Measurements from ENCODE around the gene RNPS1. TPM values are rescaled to one million over a fixed set of nuclear protein-coding genes. Genes with fewer than 3 reads are reported as not detected.
A peak's percentile ranks its signal among the peaks of the same experiment; 100 is the strongest.

RNPS1 gene
- total and polyA plus RNA-seq, 9 of the 15 experiments (the other 6 are each of a cell fraction or from before 2014, with no cell fraction given), result 44.9 to 338 (median 202) TPM

DNA sequence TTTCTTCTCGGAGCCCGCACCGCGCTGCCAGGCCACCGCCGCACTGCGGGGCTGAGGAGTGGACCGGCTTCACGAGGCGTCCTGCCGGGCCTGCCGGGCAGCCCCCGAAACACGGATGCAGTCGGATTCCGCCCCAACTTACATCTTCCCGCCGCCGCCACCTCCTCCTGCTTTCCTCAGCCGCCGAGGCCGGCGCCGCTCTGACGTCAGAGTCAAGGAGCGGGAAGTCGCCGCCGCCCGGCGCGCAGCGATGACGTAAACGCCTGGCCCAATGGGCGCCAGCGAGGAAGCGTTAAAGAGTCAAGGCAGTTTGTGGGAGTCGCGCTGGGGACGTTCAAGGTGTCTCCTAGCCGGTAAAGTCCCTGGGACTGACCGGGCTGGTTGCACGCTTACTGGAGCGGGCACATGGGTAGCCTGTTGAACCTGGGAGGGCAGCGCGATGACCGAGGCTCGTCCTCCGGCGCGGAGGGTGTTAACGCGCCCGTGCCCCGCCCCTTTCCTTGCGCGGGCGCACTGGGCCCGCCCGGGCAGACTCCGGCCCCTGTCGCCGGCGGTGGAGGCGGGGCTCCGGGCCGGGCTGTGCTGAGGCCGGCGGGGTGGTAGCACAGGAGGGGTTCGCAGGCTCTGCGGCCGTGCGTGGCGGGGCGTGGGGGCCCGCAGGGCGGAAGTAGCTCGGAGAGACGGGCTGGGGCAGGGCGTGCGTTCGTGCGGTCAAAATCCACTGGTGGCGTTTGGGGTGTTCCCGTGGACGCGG lies at the start of gene RNPS1 (continued):
- TF ChIP-seq, protein P1, sequence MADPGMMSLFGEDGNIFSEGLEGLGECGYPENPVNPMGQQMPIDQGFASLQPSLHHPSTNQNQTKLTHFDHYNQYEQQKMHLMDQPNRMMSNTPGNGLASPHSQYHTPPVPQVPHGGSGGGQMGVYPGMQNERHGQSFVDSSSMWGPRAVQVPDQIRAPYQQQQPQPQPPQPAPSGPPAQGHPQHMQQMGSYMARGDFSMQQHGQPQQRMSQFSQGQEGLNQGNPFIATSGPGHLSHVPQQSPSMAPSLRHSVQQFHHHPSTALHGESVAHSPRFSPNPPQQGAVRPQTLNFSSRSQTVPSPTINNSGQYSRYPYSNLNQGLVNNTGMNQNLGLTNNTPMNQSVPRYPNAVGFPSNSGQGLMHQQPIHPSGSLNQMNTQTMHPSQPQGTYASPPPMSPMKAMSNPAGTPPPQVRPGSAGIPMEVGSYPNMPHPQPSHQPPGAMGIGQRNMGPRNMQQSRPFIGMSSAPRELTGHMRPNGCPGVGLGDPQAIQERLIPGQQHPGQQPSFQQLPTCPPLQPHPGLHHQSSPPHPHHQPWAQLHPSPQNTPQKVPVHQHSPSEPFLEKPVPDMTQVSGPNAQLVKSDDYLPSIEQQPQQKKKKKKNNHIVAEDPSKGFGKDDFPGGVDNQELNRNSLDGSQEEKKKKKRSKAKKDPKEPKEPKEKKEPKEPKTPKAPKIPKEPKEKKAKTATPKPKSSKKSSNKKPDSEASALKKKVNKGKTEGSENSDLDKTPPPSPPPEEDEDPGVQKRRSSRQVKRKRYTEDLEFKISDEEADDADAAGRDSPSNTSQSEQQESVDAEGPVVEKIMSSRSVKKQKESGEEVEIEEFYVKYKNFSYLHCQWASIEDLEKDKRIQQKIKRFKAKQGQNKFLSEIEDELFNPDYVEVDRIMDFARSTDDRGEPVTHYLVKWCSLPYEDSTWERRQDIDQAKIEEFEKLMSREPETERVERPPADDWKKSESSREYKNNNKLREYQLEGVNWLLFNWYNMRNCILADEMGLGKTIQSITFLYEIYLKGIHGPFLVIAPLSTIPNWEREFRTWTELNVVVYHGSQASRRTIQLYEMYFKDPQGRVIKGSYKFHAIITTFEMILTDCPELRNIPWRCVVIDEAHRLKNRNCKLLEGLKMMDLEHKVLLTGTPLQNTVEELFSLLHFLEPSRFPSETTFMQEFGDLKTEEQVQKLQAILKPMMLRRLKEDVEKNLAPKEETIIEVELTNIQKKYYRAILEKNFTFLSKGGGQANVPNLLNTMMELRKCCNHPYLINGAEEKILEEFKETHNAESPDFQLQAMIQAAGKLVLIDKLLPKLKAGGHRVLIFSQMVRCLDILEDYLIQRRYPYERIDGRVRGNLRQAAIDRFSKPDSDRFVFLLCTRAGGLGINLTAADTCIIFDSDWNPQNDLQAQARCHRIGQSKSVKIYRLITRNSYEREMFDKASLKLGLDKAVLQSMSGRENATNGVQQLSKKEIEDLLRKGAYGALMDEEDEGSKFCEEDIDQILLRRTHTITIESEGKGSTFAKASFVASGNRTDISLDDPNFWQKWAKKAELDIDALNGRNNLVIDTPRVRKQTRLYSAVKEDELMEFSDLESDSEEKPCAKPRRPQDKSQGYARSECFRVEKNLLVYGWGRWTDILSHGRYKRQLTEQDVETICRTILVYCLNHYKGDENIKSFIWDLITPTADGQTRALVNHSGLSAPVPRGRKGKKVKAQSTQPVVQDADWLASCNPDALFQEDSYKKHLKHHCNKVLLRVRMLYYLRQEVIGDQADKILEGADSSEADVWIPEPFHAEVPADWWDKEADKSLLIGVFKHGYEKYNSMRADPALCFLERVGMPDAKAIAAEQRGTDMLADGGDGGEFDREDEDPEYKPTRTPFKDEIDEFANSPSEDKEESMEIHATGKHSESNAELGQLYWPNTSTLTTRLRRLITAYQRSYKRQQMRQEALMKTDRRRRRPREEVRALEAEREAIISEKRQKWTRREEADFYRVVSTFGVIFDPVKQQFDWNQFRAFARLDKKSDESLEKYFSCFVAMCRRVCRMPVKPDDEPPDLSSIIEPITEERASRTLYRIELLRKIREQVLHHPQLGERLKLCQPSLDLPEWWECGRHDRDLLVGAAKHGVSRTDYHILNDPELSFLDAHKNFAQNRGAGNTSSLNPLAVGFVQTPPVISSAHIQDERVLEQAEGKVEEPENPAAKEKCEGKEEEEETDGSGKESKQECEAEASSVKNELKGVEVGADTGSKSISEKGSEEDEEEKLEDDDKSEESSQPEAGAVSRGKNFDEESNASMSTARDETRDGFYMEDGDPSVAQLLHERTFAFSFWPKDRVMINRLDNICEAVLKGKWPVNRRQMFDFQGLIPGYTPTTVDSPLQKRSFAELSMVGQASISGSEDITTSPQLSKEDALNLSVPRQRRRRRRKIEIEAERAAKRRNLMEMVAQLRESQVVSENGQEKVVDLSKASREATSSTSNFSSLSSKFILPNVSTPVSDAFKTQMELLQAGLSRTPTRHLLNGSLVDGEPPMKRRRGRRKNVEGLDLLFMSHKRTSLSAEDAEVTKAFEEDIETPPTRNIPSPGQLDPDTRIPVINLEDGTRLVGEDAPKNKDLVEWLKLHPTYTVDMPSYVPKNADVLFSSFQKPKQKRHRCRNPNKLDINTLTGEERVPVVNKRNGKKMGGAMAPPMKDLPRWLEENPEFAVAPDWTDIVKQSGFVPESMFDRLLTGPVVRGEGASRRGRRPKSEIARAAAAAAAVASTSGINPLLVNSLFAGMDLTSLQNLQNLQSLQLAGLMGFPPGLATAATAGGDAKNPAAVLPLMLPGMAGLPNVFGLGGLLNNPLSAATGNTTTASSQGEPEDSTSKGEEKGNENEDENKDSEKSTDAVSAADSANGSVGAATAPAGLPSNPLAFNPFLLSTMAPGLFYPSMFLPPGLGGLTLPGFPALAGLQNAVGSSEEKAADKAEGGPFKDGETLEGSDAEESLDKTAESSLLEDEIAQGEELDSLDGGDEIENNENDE (IDR thresholded peaks at IDR 0.05; ENCODE audit: low read depth, low read length), result no peak
- TF ChIP-seq ZNF551 (CRISPR knock-in tag; IDR thresholded peaks at IDR 0.05) (no peak), NFIC (IDR thresholded peaks at IDR 0.05) (peak; percentile 71), NCOA2 (IDR thresholded peaks at IDR 0.05; ENCODE audit: partially characterized antibody in 2 of 2) (no peak), CCAR2 (IDR thresholded peaks at IDR 0.05; ENCODE audit: low read depth, low read length) (no peak), POLR2AphosphoS2 (IDR thresholded peaks at IDR 0.05; ENCODE audit: low read length) (peak; percentile 72; the same call in 1 of the 2 replicates), POLR2A (conservative IDR thresholded peaks at IDR 0.05) (peak; percentile 97), NFATC3 (IDR thresholded peaks at IDR 0.05) (0 out of 2 replicates have a peak, but pooled peaks have one; percentile 62), POLR2G (IDR thresholded peaks at IDR 0.05; ENCODE audit: low read depth, low read length) (peak; percentile 99), ZFPM2 (CRISPR knock-in tag; IDR thresholded peaks at IDR 0.05) (peak; percentile 87)
- TF ChIP-seq, protein P2, sequence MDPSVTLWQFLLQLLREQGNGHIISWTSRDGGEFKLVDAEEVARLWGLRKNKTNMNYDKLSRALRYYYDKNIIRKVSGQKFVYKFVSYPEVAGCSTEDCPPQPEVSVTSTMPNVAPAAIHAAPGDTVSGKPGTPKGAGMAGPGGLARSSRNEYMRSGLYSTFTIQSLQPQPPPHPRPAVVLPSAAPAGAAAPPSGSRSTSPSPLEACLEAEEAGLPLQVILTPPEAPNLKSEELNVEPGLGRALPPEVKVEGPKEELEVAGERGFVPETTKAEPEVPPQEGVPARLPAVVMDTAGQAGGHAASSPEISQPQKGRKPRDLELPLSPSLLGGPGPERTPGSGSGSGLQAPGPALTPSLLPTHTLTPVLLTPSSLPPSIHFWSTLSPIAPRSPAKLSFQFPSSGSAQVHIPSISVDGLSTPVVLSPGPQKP (CRISPR knock-in tag; IDR thresholded peaks at IDR 0.05), result 0 out of 2 replicates have a peak, but pooled peaks have one; percentile 15
- TF ChIP-seq, protein P3, sequence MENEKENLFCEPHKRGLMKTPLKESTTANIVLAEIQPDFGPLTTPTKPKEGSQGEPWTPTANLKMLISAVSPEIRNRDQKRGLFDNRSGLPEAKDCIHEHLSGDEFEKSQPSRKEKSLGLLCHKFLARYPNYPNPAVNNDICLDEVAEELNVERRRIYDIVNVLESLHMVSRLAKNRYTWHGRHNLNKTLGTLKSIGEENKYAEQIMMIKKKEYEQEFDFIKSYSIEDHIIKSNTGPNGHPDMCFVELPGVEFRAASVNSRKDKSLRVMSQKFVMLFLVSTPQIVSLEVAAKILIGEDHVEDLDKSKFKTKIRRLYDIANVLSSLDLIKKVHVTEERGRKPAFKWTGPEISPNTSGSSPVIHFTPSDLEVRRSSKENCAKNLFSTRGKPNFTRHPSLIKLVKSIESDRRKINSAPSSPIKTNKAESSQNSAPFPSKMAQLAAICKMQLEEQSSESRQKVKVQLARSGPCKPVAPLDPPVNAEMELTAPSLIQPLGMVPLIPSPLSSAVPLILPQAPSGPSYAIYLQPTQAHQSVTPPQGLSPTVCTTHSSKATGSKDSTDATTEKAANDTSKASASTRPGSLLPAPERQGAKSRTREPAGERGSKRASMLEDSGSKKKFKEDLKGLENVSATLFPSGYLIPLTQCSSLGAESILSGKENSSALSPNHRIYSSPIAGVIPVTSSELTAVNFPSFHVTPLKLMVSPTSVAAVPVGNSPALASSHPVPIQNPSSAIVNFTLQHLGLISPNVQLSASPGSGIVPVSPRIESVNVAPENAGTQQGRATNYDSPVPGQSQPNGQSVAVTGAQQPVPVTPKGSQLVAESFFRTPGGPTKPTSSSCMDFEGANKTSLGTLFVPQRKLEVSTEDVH (IDR thresholded peaks at IDR 0.05; ENCODE audit: low read depth, partially characterized antibody), result peak; percentile 97

Measured in K562 (cell line).